ENCODE results near the gene MS4A4E.

MS4A4E gene

GRCh38 chr11:60150279-60150678, 92.7 kb downstream of the MS4A4E start:
- no peak for DNase-seq
- in situ Hi-C loops (cut with HindIII; ENCODE audit: low pct_ligation_motif_present, low pct_unique_long_range_greater_than_20kb, low sequenced_read_pairs): no loop called here
